Measurements from ENCODE around the gene ACOT4.

The ACOT4 gene

DNA sequence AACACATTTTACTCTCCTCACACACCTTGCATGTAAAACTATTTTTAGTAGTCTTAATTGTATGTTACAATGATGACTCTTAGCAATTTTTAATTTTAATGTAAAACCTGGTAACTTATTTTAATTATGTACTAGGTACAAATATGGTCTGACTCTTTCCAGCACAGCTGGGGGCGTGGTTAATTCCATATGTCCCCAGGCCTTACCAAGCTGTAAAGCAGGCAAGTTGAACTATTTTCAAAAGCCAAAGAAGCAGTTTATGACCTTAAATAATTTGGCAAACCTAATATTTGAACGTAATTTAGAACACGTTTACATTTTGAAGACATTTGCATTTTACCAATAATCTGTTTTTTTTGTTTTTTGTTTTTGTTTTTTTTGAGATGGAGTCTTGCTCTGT, 11.3 kb downstream of the ACOT4 start:
- no peaks in the 10 kb centered on the region for H3K27me3 ChIP-seq (ENCODE audit: control insufficient read depth, insufficient read depth, low read length)
- no peaks in the 10 kb centered on the region for H3K4me1 ChIP-seq
- H3K36me3 ChIP-seq (ENCODE audit: control insufficient read depth, insufficient read depth, low read length): no peaks in the 10 kb centered on the region
- TF ChIP-seq, protein P1, sequence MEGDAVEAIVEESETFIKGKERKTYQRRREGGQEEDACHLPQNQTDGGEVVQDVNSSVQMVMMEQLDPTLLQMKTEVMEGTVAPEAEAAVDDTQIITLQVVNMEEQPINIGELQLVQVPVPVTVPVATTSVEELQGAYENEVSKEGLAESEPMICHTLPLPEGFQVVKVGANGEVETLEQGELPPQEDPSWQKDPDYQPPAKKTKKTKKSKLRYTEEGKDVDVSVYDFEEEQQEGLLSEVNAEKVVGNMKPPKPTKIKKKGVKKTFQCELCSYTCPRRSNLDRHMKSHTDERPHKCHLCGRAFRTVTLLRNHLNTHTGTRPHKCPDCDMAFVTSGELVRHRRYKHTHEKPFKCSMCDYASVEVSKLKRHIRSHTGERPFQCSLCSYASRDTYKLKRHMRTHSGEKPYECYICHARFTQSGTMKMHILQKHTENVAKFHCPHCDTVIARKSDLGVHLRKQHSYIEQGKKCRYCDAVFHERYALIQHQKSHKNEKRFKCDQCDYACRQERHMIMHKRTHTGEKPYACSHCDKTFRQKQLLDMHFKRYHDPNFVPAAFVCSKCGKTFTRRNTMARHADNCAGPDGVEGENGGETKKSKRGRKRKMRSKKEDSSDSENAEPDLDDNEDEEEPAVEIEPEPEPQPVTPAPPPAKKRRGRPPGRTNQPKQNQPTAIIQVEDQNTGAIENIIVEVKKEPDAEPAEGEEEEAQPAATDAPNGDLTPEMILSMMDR (IDR thresholded peaks at IDR 0.05): no peak
- no peaks in the 10 kb centered on the region for H3K9me3 ChIP-seq (ENCODE audit: control insufficient read depth, low read length)
- no peak overlapping the region for H3K4me2 ChIP-seq (ENCODE audit: low read length)
- H2AFZ ChIP-seq: no peak overlapping the region
- H3K27ac ChIP-seq: no peak overlapping the region
- H3K4me3 ChIP-seq (ENCODE audit: low read depth, low read length): no peak overlapping the region
- H3K9ac ChIP-seq: no peak overlapping the region
- no peaks in the 10 kb centered on the region for H3K79me2 ChIP-seq

GRCh38 chr14:73606271-73606670, 14.6 kb downstream of the ACOT4 start:
- Histone ChIP-seq H3K4me1 (no peaks in the 10 kb centered on the region), H3K9me3 (ENCODE audit: control insufficient read depth, low read length) (no peaks in the 10 kb centered on the region), H3K9ac (no peak overlapping the region), H3K27ac (no peak overlapping the region), H2AFZ (no peak overlapping the region), H3K4me3 (ENCODE audit: low read depth, low read length) (no peak overlapping the region), H3K36me3 (ENCODE audit: control insufficient read depth, insufficient read depth, low read length) (no peaks in the 10 kb centered on the region), H3K4me2 (ENCODE audit: low read length) (no peak overlapping the region), H3K79me2 (no peaks in the 10 kb centered on the region), H3K27me3 (ENCODE audit: control insufficient read depth, insufficient read depth, low read length) (no peaks in the 10 kb centered on the region)
- TF ChIP-seq, protein P1 (IDR thresholded peaks at IDR 0.05): no peak

DNA sequence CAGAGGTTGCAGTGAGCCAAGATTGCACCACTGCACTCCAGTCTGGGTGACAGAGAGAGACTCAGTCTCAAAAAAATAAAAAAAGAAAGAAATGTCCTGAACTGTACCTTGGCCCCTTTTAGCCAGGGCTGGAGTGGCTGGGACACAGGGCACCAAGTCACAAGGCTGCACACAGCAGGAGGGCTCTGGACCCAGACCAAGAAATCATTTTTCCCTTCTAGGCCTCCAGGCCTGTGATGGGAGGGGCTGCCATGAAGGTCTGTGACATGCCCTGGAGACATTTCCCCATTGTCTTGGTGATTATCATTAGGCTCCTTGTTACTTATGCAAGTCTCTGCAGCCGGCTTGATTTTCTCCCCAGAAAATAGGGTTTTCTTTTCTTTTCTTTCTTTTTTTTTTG, 15.6 kb downstream of the ACOT4 start:
- Histone ChIP-seq H3K27ac (no peak overlapping the region), H2AFZ (no peak overlapping the region), H3K36me3 (ENCODE audit: control insufficient read depth, insufficient read depth, low read length) (no peaks in the 10 kb centered on the region), H3K4me1 (no peaks in the 10 kb centered on the region), H3K4me2 (ENCODE audit: low read length) (no peak overlapping the region), H3K9me3 (ENCODE audit: control insufficient read depth, low read length) (no peaks in the 10 kb centered on the region), H3K79me2 (no peaks in the 10 kb centered on the region), H3K4me3 (ENCODE audit: low read depth, low read length) (no peak overlapping the region), H3K27me3 (ENCODE audit: control insufficient read depth, insufficient read depth, low read length) (no peaks in the 10 kb centered on the region), H3K9ac (no peak overlapping the region)
- TF ChIP-seq, protein P1 (IDR thresholded peaks at IDR 0.05): no peak

- TF ChIP-seq, protein P1 (IDR thresholded peaks at IDR 0.05): no peak
- H3K27ac ChIP-seq: no peak overlapping the region
- no peaks in the 10 kb centered on the region for H3K27me3 ChIP-seq (ENCODE audit: control insufficient read depth, insufficient read depth, low read length)
- no peak overlapping the region for H3K9ac ChIP-seq
- H2AFZ ChIP-seq: no peak overlapping the region
- H3K36me3 ChIP-seq (ENCODE audit: control insufficient read depth, insufficient read depth, low read length): no peaks in the 10 kb centered on the region
- no peaks in the 10 kb centered on the region for H3K9me3 ChIP-seq (ENCODE audit: control insufficient read depth, low read length)
- H3K4me3 ChIP-seq (ENCODE audit: low read depth, low read length): no peak overlapping the region
- no peaks in the 10 kb centered on the region for H3K79me2 ChIP-seq
- no peaks in the 10 kb centered on the region for H3K4me1 ChIP-seq
- no peak overlapping the region for H3K4me2 ChIP-seq (ENCODE audit: low read length)
Measured at GRCh38 chr14:73610687-73611086, 19.0 kb downstream of the ACOT4 start.

GRCh38 chr14:73612339-73613045, 20.8 kb downstream of the ACOT4 start, which contains the start of gene ACOT6:
Gene ACOT6 (plus strand): TSS chr14:73612517. CDS start chr14:73612572, 55 bp downstream.
- H3K4me1 ChIP-seq: no peaks in the 10 kb centered on the region
- H3K4me3 ChIP-seq (ENCODE audit: low read depth, low read length): peak within 1 kb of the TSS; percentile 55
- H3K4me2 ChIP-seq (ENCODE audit: low read length): peak within 1 kb of the TSS; percentile 68
- TF ChIP-seq, protein P1 (IDR thresholded peaks at IDR 0.05): no peak
- peak within 1 kb of the TSS; percentile 55 for H3K27ac ChIP-seq
- H3K79me2 ChIP-seq: no peaks in the 10 kb centered on the region
- no peak within 1 kb of the TSS for H3K9ac ChIP-seq
- H3K27me3 ChIP-seq (ENCODE audit: control insufficient read depth, insufficient read depth, low read length): no peaks in the 10 kb centered on the region
- no peaks in the 10 kb centered on the region for H3K9me3 ChIP-seq (ENCODE audit: control insufficient read depth, low read length)
- H3K36me3 ChIP-seq (ENCODE audit: control insufficient read depth, insufficient read depth, low read length): no peaks in the 10 kb centered on the region
- H2AFZ ChIP-seq: peak within 1 kb of the TSS; percentile 93

All from parathyroid adenoma (tissue), 2 donors.